Measurements from ENCODE around the gene MRPS27. TPM values are rescaled to one million over a fixed set of nuclear protein-coding genes. Genes with fewer than 3 reads are reported as not detected.

The MRPS27 gene
- total RNA-seq, 4 donors from 2014 or later, result 48.7 to 63.7 (median 51.9) TPM

GRCh38 chr5:72225741-72226140 is 94.3 kb downstream of the MRPS27 start:
- H3K36me3 ChIP-seq, result peaks cover 70% of the 10 kb centered on the region
- H3K27me3 ChIP-seq, result no peaks in the 10 kb centered on the region
- no peaks in the 10 kb centered on the region for H3K4me1 ChIP-seq
- H3K4me3 ChIP-seq, result no peak overlapping the region
- no peak for TF ChIP-seq EP300 (IDR thresholded peaks at IDR 0.05)
- no peak for TF ChIP-seq POLR2AphosphoS5 (IDR thresholded peaks at IDR 0.05)
- TF ChIP-seq CTCF (IDR thresholded peaks at IDR 0.05), result no peak
- no peaks in the 10 kb centered on the region for H3K9me3 ChIP-seq
- WGBS, result 96% methylated on average over 3 of the region's 3 CpGs
- H3K27ac ChIP-seq, result no peak overlapping the region
- DNase-seq (ENCODE audit: low spot score in 2 of 2), result no peak

GRCh38 chr5:72224946-72225463 is 95.0 kb downstream of the MRPS27 start:
- Histone ChIP-seq H3K9me3 (no peaks in the 10 kb centered on the region), H3K4me1 (no peaks in the 10 kb centered on the region), H3K36me3 (peaks cover 77% of the 10 kb centered on the region), H3K27ac (no peak overlapping the region), H3K27me3 (no peaks in the 10 kb centered on the region), H3K4me3 (no peak overlapping the region)
- WGBS, result 84% methylated on average over 3 of the region's 3 CpGs
- no peak for DNase-seq (ENCODE audit: low spot score in 2 of 2)
- TF ChIP-seq CTCF (IDR thresholded peaks at IDR 0.05) (no peak), POLR2AphosphoS5 (IDR thresholded peaks at IDR 0.05) (no peak), POLR2A (IDR thresholded peaks at IDR 0.05) (no peak), EP300 (IDR thresholded peaks at IDR 0.05) (no peak)

GRCh38 chr5:72223371-72223770 is 96.7 kb downstream of the MRPS27 start:
- 95% methylated on average over 4 of the region's 4 CpGs for WGBS
- no peaks in the 10 kb centered on the region for H3K27me3 ChIP-seq
- no peak overlapping the region for H3K4me3 ChIP-seq
- TF ChIP-seq POLR2A (IDR thresholded peaks at IDR 0.05) (no peak), CTCF (IDR thresholded peaks at IDR 0.05) (no peak), EP300 (IDR thresholded peaks at IDR 0.05) (no peak), POLR2AphosphoS5 (IDR thresholded peaks at IDR 0.05) (no peak)
- no peak for DNase-seq (ENCODE audit: low spot score in 2 of 2)
- no peaks in the 10 kb centered on the region for H3K4me1 ChIP-seq
- peaks cover 90% of the 10 kb centered on the region for H3K36me3 ChIP-seq
- H3K9me3 ChIP-seq, result no peaks in the 10 kb centered on the region
- H3K27ac ChIP-seq, result no peak overlapping the region

GRCh38 chr5:72222521-72222920 is 97.5 kb downstream of the MRPS27 start:
- Histone ChIP-seq H3K36me3 (peaks cover 97% of the 10 kb centered on the region), H3K4me1 (no peaks in the 10 kb centered on the region), H3K27me3 (no peaks in the 10 kb centered on the region), H3K27ac (no peak overlapping the region), H3K9me3 (no peaks in the 10 kb centered on the region), H3K4me3 (no peak overlapping the region)
- DNase-seq (ENCODE audit: low spot score in 2 of 2), result no peak
- no peak for TF ChIP-seq POLR2A (IDR thresholded peaks at IDR 0.05)
- no peak for TF ChIP-seq POLR2AphosphoS5 (IDR thresholded peaks at IDR 0.05)
- TF ChIP-seq EP300 (IDR thresholded peaks at IDR 0.05), result no peak
- TF ChIP-seq CTCF (IDR thresholded peaks at IDR 0.05), result no peak
- 72% methylated on average over 1 of the region's 1 CpG for WGBS

GRCh38 chr5:72221541-72221940 is 98.5 kb downstream of the MRPS27 start:
- no peak for DNase-seq (ENCODE audit: low spot score in 2 of 2)
- 94% methylated on average over 4 of the region's 4 CpGs for WGBS
- no peaks in the 10 kb centered on the region for H3K27me3 ChIP-seq
- H3K36me3 ChIP-seq, result peaks cover 90% of the 10 kb centered on the region
- TF ChIP-seq POLR2A (IDR thresholded peaks at IDR 0.05) (no peak), POLR2AphosphoS5 (IDR thresholded peaks at IDR 0.05) (no peak)
- no peak overlapping the region for H3K27ac ChIP-seq
- no peaks in the 10 kb centered on the region for H3K9me3 ChIP-seq
- H3K4me1 ChIP-seq, result no peaks in the 10 kb centered on the region
- no peak overlapping the region for H3K4me3 ChIP-seq

GRCh38 chr5:72221099-72221498 is 98.9 kb downstream of the MRPS27 start:
- no peaks in the 10 kb centered on the region for H3K9me3 ChIP-seq
- no peaks in the 10 kb centered on the region for H3K27me3 ChIP-seq
- H3K4me3 ChIP-seq, result no peak overlapping the region
- no peak overlapping the region for H3K27ac ChIP-seq
- H3K4me1 ChIP-seq, result no peaks in the 10 kb centered on the region
- no peak for DNase-seq (ENCODE audit: low spot score in 2 of 2)
- no peak for TF ChIP-seq POLR2AphosphoS5 (IDR thresholded peaks at IDR 0.05)
- TF ChIP-seq POLR2A (IDR thresholded peaks at IDR 0.05), result no peak
- no peak for TF ChIP-seq CTCF (IDR thresholded peaks at IDR 0.05)
- no peak for TF ChIP-seq EP300 (IDR thresholded peaks at IDR 0.05)
- H3K36me3 ChIP-seq, result peaks cover 86% of the 10 kb centered on the region
- 82% methylated on average over 1 of the region's 1 CpG for WGBS
